Right lobe of liver (tissue), 6 donors: ENCODE data around the gene GJC1. TPM values are rescaled to one million over a fixed set of nuclear protein-coding genes. Genes with fewer than 3 reads are reported as not detected.
A peak's percentile ranks its signal among the peaks of the same experiment; 100 is the strongest.

ENCODE experiments used
- ATAC-seq, 4 donors: fragments of 200-7000 bp; cut with Tn5 transposase; one replicate each; pipeline ENCODE4 v1.9.1; 2020; ENCODE audit warnings: mild to moderate bottlenecking in 4 of 4, moderate library complexity in 4 of 4
- DNase-seq, 3 donors: peaks; one replicate each; pipeline ENCODE4 v3.0.0-alpha.2; 2020
- H3K27ac ChIP-seq, 3 donors: fragments of 200-600 bp; one replicate each; pipeline ENCODE4 v1.8.0; 2022
- H3K27me3 ChIP-seq, 2 donors: fragments of 200-600 bp; one replicate each; pipeline ENCODE4 v1.8.0; 2022
- H3K36me3 ChIP-seq, 4 donors: fragments of 200-600 bp; sonication (generic) in 1 of 4; one replicate each; pipeline versions ENCODE4 v1.5.1 to v1.8.0; 2017 to 2022; ENCODE audit warnings: control low read depth in 1 of 4
- H3K4me1 ChIP-seq, 4 donors: fragments of 200-600 bp; sonication (generic) in 1 of 4; one replicate each; pipeline versions ENCODE4 v1.5.1 to v1.8.0; 2017 to 2022; ENCODE audit warnings: control low read depth in 1 of 4
- H3K4me3 ChIP-seq, 3 donors: fragments of 200-600 bp; one replicate each; pipeline ENCODE4 v1.8.0; 2022
- H3K9me3 ChIP-seq, 4 donors: fragments of 200-600 bp; sonication (generic) in 1 of 4; one replicate each; pipeline versions ENCODE4 v1.5.1 to v1.8.0; 2017 to 2022; ENCODE audit warnings: control low read depth in 1 of 4
- POLR2A ChIP-seq: fragments of 450-650 bp; IDR thresholded peaks from one replicate; pipeline ENCODE4 v1.6.1; 2017; ENCODE audit warnings: antibody characterized with exemption, mild to moderate bottlenecking
- WGBS: methylation state at CpG from one replicate; pipeline ENCODE4 v1.1.6; 2018; ENCODE audit warnings: low coverage, low lambda C conversion rate; ENCODE audit not compliant: insufficient coverage; ENCODE audit errors: missing lambda C conversion rate; 5-methylcytosine and 5-hydroxymethylcytosine counted together
- intact Hi-C, 2 donors: fragments of 100-400 bp; cut with DNase I; formaldehyde crosslinking; loops; one replicate each; pipeline versions ENCODE4 v1.11.2 to v1.14.1; 2022
- total RNA-seq, 6 experiments: library from RNA; depleted of rRNA in 2 of 6; stranded (reverse); fragments of >200 nt in 2 of 6; fragmentation: NEBNext Ultra II Directional in 3 of 6; extraction: Animal tissue kit (Norgen Biotek cat#: 25700) in 3 of 6; gene quantifications; one replicate each; pipeline versions ENCODE4 v1.1.0 to v1.2.4, GENCODE V29; 2016 to 2023
- TF ChIP-seq, protein P1 (sequence below), 4 donors: fragments of 200-600 bp in 3 of 4; fragments of 450-650 bp in 1 of 4; IDR thresholded peaks; one replicate each; pipeline versions ENCODE4 v1.5.1 to v1.8.0; 2016 to 2022; ENCODE audit warnings: antibody characterized with exemption in 4 of 4, mild to moderate bottlenecking in 2 of 4
- donor health status: DM: no; HTN: yes; CAD: no.
- donor health status: DM: no; HTN: no; CAD: no.
- donor health status: DM: no; HTN: no; CAD: no.
- donor health status: DM: no; HTN: yes; CAD: no.
- donor health status: DM: no; HTN: yes; CAD: no.

Gene GJC1
- total RNA-seq, 6 experiments from 2014 or later: 0.18 to 0.84 (median 0.33) TPM

DNA sequence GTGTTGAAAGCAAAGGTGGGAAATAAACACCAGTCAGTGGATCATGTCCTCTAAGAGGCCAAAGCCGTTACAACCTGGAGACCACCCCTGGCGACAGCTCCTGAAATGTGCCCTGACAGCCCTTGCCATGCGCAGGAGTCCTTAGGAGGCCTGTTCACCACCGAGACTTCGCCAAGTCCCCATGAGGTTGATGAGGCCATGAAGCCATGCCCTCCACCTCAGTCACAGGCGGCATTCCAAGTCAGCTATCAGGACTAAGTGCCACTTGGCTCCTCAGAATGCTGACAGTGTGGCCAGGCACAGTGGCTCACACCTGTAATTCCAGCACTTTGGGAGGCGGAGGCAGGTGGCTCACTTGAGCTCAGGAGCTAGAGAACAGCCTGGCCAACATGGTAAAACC, 44.2 kb downstream of the GJC1 start:
- intact Hi-C loops: no loop called here
- no peaks in the 10 kb centered on the region for H3K9me3 ChIP-seq
- no peak for DNase-seq
- H3K4me3 ChIP-seq: no peak overlapping the region
- no peak for TF ChIP-seq POLR2A
- TF ChIP-seq, protein P1, sequence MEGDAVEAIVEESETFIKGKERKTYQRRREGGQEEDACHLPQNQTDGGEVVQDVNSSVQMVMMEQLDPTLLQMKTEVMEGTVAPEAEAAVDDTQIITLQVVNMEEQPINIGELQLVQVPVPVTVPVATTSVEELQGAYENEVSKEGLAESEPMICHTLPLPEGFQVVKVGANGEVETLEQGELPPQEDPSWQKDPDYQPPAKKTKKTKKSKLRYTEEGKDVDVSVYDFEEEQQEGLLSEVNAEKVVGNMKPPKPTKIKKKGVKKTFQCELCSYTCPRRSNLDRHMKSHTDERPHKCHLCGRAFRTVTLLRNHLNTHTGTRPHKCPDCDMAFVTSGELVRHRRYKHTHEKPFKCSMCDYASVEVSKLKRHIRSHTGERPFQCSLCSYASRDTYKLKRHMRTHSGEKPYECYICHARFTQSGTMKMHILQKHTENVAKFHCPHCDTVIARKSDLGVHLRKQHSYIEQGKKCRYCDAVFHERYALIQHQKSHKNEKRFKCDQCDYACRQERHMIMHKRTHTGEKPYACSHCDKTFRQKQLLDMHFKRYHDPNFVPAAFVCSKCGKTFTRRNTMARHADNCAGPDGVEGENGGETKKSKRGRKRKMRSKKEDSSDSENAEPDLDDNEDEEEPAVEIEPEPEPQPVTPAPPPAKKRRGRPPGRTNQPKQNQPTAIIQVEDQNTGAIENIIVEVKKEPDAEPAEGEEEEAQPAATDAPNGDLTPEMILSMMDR (IDR thresholded peaks at IDR 0.05): no peak
- no peaks in the 10 kb centered on the region for H3K36me3 ChIP-seq
- H3K27ac ChIP-seq: no peak overlapping the region
- H3K27me3 ChIP-seq: no peaks in the 10 kb centered on the region
- 80% methylated on average over 2 of the region's 7 CpGs for WGBS
- ATAC-seq: no peak
- no peaks in the 10 kb centered on the region for H3K4me1 ChIP-seq

DNA sequence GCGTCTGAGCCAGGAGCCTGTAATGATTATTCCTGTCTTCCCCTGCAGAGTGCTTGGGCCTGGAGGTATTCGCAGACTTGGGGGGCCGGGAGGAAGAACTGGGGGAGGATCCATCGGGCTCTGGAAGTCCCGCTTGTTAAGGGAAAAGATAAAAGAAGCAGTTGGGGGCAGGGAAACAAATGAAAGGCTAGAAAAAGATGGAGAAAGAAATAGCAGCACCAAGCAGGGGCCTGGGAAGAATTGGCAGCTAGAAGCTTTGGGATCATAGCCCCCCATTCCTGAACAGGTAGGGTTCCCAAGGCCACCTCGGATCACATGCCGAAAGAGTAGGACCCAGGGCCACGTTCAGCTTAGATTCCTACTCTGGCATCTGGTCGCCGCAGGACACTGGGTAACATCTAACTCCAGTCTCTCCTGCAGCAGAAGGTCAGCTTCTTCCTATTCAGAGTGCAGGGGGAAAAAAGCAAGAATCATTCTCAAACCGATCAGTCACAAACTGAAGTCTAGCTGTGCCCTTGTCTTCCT, 47.7 kb downstream of the GJC1 start:
- H3K36me3 ChIP-seq: no peaks in the 10 kb centered on the region

DNA sequence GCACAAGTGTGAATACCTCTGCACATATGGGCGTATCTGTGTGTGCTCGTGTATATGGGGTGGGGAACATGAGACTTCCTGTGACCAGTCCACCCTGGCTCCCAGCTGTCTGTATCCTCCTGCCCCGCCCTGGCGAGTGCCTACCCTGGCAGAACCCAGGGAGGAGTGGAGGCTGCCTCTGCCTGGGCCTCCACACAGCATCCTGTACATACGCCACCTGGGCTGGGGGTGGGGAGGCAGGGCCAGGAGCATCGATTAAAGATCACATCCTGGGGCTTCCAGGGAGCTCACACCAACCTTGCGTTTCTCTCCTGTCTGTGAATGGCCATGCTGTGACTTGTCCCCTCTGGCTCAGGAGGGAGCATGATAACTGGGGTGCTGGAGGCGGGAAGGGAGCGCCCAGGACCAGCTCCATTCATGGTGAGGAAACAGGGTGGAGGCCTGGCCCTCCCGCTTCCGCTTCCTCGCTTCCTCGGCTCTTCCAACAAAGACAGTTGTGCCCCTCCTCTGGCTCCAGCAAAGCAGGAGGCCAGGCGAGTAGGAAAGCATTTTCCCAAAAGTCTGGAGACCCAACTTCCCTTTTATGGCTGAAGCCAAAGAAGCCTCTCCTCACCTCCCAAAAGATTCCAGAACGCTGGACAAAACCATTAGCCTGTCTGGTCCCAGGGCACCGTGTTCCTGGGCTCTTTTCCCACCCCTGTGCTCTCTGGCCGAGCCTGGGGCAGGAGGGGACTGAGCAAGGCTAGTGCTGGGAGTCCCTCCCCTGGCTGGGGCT, 48.3 kb downstream of the GJC1 start:
- Histone ChIP-seq H3K4me1 (peaks cover 0 to 7% (median 0%) of the 10 kb centered on the region in 4 donors), H3K4me3 (no peak overlapping the region), H3K27me3 (no peaks in the 10 kb centered on the region), H3K36me3 (no peaks in the 10 kb centered on the region), H3K27ac (peak overlapping the region in 1 of 3 donors; percentile 24), H3K9me3 (no peaks in the 10 kb centered on the region)
- WGBS: 23% methylated on average over 3 of the region's 17 CpGs
- TF ChIP-seq POLR2A: no peak
- TF ChIP-seq, protein P1 (IDR thresholded peaks at IDR 0.05): no peak
- intact Hi-C loops: no loop called here
- ATAC-seq (peak in 2 of 4 donors; percentile 3 to 18), DNase-seq (peak in 1 of 3 donors; percentile 47)

More for the DNA sequence above, 47.7 kb downstream of the GJC1 start:
- no peak overlapping the region for H3K4me3 ChIP-seq
- intact Hi-C loops: no loop called here
- DNase-seq (peak in 1 of 3 donors; percentile 9), ATAC-seq (no peak)
- 35% methylated on average over 6 of the region's 11 CpGs for WGBS
- peak overlapping the region in 1 of 3 donors; percentile 24 for H3K27ac ChIP-seq
- H3K4me1 ChIP-seq: peaks cover 0 to 7% (median 0%) of the 10 kb centered on the region in 4 donors
- H3K27me3 ChIP-seq: no peaks in the 10 kb centered on the region
- TF ChIP-seq, protein P1 (IDR thresholded peaks at IDR 0.05): no peak
- no peak for TF ChIP-seq POLR2A
- H3K9me3 ChIP-seq: no peaks in the 10 kb centered on the region

DNA sequence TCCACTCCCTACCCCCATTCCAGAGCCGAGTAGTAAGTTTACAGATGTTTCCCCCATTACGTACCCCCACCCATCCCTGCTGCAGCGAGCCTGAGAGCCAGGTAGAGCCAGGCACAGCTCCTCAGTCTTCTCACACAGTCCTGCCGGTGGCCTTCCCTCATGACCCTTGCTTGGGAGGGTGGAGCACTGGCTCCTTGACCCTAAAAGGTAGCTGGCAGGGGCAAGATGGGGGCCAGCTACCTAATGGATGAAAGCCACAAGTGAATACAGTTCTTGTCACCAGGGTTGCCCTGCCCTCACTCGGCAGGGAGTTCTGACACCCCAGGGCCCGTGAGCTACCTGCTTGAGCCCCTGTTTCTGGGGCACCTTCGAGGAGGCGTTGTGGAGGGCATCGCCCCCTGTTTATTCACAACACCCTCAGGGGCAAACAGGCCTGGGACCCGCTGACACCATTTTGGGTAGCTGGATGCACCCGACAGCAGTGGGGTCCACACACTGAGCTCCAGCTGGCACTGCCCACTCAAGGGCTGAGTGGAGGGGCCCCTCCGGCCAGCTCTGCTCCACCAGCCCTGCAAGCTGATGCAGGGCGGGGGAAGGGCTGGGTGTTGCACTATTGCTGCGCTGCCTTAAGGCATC, 49.1 kb downstream of the GJC1 start:
- H3K4me1 ChIP-seq: peaks cover 0 to 7% (median 0%) of the 10 kb centered on the region in 4 donors
- H3K4me3 ChIP-seq: no peak overlapping the region
- intact Hi-C loops: no loop called here
- no peaks in the 10 kb centered on the region for H3K9me3 ChIP-seq
- no peak overlapping the region for H3K27ac ChIP-seq
- DNase-seq (peak in 1 of 3 donors; percentile 46), ATAC-seq (no peak)
- 60% methylated on average over 1 of the region's 14 CpGs for WGBS
- TF ChIP-seq, protein P1 (IDR thresholded peaks at IDR 0.05): no peak
- no peak for TF ChIP-seq POLR2A
- no peaks in the 10 kb centered on the region for H3K27me3 ChIP-seq
- H3K36me3 ChIP-seq: no peaks in the 10 kb centered on the region
